Hematopoietic multipotent progenitor cell treated with erythropoietin and hydrocortisone succinate and interleukin-3 and kit ligand, for 17 days (in vitro differentiated cells): Measurements from ENCODE around the gene RNF144A.

Experiments used
- DNase-seq: peaks from one replicate; pipeline ENCODE4 v3.0.0-alpha.2; 2015; ENCODE audit warnings: low spot score

The RNF144A gene

GRCh38 chr2:7007846-7008741, 90.9 kb downstream of the RNF144A start:
- DNase-seq, result peak; percentile 19

GRCh38 chr2:7009207-7009911, 92.1 kb downstream of the RNF144A start:
- DNase-seq, result no peak

- no peak for DNase-seq
These were observed 93.3 kb downstream of the RNF144A start for GRCh38 chr2:7010391-7011054.

DNA sequence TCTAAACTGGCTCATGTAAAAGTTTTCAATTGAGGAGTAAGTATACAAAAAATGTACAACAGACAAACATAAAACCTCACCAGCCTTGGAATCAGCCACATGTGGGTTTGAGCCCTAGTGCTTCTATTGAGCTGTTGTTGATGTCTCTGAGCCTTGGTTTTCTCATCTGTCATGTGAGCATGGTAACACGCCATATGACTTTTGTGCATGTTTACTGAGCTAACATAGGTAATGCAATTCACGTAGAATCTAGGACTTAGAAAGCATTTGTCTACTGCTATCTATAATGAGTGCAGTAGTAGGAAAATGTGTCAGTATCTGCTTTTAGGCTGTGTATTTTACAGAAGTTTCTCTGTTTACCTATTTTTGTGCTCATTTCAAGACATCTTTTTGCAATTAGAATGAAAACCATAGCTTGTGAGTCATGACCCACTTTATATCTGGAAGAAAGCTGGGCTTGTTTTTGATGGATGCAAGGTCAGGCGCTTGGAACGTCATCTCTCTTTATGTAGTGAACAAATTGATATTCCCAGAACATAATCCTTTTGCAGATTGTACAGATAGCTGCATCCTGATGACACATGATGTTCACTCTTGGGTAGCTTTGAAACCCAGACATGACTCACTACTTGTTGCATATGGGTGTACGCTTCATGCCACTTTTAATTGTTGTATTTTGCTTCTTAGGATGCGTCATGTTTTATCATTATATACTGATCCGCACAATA, 94.3 kb downstream of the RNF144A start:
- no peak for DNase-seq

DNA sequence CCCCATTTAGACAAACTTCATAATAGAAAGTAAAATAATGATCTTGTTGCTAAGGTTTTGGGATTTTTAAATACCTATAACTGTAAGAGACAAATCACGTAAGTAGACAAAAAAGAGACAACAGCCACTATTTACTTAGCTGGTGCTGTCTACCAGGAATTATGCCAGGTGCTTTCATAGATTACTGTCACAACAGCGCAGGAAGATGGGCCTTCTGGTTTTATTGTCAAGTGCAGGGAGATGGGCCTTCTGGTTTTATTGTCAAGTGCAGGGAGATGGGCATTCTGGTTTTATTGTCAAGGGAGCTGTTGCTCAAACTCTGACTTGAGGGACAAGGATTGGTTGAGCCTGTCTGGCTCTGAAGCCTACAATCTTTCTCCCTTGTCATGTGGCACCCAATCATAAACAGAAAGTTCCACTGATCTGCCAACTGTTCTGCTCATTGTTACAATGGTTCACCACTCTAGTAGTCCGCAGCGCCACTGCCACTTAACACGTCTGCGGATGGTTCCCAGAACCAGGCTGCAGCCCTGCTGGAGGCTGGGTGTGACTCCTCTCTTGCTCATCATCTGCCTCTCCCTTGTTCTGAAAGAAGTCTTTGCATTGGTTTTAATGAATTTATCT, 95.0 kb downstream of the RNF144A start:
- no peak for DNase-seq

- DNase-seq, result no peak
These were observed 96.4 kb downstream of the RNF144A start for GRCh38 chr2:7013471-7014160.

DNA sequence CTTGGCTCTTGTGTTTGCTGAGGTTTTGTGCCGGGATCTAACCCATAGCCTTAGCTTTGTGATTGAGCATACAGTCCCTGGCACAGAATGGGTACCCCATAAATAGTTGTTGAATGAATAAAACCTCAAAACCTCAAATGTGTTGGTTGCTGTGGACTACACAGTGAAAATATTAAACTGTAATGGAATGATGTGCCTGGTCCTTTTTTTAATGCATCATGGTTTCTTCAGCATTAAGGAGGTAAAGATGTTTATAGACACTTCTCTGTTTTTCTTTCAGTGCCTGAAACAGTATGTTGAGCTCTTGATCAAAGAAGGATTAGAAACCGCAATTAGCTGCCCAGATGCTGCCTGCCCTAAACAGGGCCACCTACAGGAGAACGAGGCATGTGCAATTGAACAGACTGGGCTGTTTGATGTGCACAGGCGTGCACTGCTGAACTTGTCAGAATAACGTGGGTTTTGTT, 97.0 kb downstream of the RNF144A start:
- peak; percentile 40 for DNase-seq

- DNase-seq, result no peak
These were observed 98.1 kb downstream of the RNF144A start for GRCh38 chr2:7015007-7015950.

DNA sequence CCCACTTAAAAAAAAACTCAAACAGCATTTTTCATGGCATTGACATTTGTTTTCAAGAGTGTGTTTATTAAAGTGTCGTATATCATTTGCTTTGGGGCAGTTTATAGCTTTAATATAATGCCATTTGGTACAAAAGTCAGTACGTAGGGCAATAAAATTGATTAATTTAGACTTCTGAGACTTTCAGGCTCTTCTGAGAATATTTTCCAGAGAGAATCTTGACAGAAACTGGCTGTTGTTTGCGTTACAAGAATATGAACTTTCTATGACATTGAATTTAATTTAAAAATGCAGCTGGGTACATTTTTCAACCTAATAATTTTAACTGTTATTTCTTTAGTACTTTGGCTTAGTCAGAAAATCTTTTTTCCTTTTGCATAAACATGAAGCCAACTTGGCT, 98.9 kb downstream of the RNF144A start:
- no peak for DNase-seq

DNA sequence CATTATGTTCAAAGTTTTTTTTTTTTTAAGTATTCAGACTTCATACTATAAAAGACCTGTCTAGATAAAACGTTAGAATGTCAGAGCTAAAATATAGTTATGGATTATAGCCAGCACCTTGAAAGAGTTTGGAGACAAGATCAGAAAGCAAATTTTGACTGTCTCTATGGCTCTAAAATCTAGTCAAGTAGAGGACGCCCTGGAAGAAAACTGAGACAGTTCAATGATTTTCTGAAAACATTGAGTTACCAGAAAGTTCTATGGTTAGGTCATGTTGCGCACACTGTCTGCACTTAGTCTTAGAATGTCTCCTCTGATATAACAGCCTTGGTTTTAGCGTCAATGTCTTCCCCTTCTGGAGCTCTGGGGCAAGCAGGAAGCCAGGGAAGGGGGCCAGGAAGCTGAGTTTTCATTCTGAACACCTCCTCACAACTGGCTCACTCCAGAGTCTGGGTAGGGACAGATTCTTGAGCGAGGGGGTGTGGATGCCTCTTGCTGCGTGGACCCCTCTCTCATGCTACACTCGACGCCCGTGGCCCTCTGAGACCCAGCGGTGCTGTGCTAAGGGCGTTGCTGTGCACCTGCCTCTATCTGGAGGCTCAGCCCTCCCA, 99.5 kb downstream of the RNF144A start:
- DNase-seq, result no peak

DNA sequence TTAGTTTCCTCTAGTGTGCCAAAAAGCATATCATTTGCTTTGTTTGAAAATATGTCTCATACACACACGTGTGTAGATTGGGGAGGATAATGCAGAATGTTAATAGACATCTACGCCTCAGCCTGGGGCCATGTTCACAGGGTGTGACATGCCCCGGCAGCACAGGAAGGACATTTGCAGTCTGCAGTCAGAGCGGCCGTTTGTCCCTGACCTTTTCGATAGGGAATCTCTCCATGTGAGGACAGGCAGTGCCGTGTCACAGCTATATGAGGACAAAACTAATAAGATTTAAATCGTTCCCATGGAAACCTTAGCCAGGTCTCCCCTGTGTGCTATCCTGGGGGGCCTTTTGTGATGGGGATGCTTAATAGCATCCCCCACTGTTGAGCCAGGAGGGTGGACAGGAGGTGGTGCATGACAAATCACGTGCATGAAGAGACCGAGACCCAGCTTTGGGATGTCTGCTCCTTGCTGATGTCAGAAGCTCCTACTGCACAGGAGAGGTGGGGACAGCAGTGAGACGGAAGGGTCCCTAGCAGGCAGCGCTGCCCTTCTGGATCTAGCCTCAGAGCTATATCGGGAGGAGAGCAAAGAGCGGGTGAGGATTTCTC, 100.6 kb downstream of the RNF144A start:
- DNase-seq, result no peak

GRCh38 chr2:7018282-7018701, 101.1 kb downstream of the RNF144A start:
- DNase-seq, result no peak

- DNase-seq, result no peak
These were observed 101.6 kb downstream of the RNF144A start for GRCh38 chr2:7018767-7019166.

GRCh38 chr2:7019191-7019590, 102.0 kb downstream of the RNF144A start:
- no peak for DNase-seq

DNA sequence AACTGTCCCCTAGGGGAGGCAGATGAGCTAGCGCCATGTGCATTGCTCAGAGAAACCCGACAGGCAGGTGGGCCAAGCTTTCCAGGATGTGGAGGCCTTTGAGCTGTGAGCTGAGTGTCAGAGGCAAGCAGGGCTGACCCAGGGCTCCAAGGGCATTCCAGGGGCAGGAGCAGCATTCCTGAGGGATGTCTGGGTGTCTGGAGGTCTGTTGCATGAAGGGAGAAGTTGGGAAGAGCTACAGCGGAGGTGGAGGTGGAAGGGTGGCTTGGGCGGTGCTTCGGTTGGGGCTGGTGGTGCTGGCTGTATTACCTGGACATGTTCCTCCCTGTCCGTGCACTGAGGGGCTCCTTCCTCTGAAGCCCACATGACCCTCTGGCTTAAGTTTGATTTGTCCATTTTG, 102.8 kb downstream of the RNF144A start:
- DNase-seq, result no peak

- DNase-seq, result no peak
These were observed 103.3 kb downstream of the RNF144A start for GRCh38 chr2:7020468-7020867.

GRCh38 chr2:7020939-7021470, 103.8 kb downstream of the RNF144A start:
- DNase-seq, result no peak
